HG03571 (cell line): Measurements from ENCODE around the gene ATRAID.

Experiments used
- ATAC-seq: cut with Tn5 transposase; IDR thresholded peaks from one replicate; pipeline ENCODE4 v1.9.1; 2021; ENCODE audit not compliant: unreplicated experiment

Gene ATRAID

DNA sequence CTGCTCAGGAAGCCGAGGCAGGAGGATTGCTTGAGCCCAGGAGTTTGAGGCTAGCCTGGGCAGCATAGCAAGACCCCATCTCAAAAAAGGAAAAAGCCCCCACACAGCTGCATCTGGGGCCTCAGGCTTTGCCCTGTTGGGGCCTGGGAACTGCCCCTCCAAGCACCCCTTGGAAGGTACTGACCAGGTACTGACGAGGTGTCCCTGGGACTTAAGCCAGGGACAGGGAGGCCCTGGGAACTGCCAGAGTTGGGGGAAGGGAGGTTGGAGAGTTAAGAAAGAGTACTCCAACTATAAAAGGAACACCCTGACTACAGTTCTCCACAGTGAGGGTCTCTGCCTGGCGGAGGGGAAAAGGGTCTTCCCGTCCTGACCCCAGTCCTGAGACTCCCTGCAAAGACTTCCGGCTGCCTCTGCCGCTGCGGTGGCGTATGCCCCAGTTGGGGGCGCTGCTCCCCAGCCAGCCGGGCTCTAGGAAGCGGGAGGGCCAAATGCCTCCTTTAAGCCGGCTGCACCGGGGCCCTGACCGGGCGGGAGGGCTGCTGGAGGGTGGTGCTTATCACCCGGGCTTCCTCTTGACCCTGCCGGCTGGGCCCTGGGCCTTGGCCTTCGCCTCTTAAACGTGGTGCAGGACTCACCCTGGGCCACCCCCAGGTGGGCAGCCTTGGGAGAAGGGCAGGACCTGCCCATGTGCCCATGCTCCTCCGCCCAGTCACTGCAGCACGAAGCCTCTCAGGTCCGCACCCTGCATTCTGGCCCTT, 38.2 kb downstream of the ATRAID start:
- no peak for ATAC-seq

DNA sequence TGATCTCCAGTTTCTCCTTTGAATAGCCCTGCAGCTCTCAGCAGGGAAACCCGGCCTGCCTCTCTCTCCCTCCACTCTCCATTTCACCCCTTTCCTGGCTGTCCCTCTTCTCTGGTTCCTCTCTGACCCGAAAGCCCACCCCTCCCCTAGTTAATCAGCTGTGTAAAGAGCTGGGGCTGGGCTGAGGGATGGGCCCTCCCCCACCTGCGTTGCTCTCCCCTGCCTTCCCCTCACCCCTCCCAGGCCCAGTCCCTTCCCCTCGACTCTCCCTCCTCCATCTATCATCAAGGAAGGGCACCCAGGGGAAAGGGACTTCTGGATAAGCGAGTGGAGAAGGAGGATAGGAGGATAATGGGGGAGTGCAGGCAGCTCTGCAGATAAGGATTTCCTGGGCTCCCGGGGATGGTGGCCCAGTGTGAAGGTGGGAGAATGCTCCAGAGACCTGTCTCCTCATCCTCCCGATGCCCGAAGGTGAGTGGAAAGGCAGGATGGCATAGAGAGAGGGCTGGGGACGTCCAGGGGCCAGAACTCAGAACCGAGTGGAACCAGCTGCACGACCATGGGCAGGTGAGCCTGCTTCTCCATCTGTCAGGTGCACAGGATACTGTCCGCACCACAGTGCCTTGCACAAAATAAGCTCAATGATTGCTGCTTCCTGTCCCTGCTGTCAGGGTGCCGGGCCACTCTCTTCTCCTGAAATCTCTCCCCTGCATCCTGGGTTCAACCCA, 39.0 kb downstream of the ATRAID start:
- ATAC-seq: no peak

DNA sequence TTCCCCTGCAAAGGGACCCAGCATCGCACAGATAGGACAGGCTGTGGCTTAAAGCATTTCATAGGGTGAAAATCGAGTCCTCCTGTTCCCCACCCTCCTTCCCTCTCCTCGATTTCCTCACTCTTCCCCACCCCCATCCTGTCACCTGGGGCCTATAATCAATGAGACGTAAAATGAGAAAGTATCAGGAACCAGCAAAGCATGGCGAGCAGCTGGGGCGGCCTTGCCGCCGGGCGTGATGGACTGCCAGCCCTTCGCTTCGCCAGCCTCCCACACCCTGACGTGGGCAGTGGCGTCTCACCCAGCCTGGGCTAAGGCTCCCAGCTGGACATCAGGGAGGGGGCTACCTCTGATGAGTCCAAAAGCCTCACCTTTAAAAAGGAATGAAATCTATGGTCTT, 39.9 kb downstream of the ATRAID start:
- no peak for ATAC-seq

DNA sequence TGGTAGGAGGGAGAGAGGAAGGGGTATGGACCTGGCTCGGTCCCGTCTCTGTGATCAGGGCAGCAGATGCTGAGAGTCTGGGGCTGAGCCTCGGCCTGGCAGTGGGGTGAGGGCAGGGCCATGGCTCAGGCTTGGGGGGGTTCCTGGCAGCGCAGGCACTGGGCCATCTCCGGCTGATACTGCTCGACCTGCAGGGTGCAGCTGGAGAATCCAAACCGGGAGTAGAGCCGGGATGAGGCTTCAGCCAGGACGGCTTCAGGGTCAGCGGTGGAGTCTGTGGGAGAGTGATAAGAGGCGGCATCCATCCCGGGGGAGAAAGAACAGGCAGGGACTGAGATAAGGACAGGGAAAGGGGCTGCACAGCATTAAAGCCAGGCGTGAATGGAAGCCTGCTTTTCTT, 43.3 kb downstream of the ATRAID start:
- ATAC-seq: no peak

DNA sequence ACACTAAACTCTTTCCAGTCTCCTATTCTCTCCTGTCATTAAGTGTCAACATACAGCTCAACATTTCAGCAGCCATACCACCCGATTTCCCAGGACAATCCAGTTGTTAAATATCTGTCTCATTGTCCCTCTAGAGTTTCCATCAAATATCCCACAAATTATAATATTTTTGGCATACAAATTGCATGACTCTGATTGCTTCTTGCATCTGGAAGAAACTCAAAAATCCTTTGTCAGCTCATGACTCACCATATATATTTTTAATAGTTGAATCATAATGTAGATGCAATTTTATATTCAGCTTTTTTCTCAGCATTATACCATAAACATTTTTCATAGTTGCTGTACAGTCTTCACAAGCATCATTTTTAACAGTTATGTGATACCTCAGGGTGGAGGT, 43.8 kb downstream of the ATRAID start:
- ATAC-seq: no peak

DNA sequence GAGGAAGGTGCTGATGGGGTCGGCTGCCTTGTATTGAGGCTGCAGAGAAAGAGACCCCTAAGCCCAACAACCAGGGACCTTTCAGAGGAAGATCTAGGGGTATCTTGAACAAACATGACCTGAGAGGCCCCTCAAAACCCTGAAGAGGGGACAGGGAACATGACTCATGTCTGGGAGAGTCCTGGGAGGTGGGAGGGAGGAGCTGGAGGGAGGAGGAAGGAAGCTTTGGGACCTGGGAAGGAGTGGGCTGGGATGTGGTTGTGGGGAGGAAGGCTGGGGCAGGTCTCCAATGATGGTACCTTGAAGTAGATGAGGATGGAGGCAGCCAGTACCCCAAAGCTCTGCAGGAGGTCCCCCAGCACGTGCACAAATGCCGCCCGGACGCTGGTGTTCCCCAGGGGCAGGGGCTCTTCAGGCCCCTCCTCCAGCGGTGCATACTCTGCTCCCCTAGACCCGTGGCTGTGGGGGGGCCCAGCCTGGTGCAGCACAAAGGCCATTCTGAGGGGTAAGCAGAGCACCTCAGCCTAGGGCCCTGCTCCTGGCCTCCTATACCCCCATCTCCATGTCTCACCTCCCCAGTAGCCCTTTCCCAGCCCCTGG, 45.1 kb downstream of the ATRAID start:
- ATAC-seq: no peak

DNA sequence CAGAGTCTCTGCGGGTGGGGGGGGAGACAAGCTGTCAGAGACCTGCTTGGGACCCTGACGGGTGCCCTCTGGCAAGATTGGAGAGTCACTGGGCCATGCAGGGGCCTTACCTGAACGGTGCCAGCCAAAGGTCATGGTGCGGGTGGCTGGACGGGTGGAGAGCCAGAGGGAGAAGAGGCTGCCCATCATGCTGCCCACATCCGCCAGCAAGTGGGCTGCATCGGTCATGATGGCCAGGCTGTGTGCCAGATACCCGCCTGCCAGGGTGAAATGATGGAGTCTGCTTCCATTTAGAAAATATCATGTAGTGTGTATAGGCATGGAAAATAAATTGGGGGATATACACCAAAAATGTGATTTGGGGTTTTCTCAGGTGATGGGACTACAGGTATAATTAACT, 46.2 kb downstream of the ATRAID start:
- ATAC-seq: no peak

DNA sequence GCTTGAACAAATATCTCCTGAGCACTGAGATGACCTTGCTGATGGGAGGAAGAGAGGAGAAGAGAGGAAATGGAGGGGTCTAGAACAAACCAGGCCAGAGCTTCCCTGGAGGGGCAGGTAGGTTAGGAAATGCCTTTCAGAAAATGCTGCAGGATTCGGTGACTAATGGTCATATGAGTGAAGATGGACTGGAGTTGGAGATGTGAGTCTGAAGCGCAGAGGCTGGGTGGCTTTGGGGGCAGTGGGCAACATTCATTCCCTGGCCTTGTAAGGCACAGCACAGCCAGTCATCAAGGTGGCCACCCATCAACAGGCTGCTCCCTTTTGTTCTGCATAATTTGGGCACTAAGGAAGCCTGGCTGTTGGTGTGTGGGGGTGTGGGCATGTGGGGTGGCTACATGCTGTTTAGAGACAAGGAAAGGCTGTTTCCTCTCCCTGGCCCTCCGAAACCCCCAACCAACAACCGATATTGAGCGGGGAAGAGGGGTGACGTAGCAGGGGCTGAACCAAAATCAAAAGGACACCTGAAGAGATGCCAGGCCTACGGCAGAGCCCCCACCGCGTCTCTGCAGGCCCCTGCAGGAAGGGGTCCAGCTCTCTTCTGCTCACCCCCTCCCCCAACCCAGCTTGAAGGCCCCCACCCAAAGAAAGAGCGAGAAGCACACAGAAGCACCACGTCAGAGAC, 49.5 kb downstream of the ATRAID start:
- no peak for ATAC-seq

DNA sequence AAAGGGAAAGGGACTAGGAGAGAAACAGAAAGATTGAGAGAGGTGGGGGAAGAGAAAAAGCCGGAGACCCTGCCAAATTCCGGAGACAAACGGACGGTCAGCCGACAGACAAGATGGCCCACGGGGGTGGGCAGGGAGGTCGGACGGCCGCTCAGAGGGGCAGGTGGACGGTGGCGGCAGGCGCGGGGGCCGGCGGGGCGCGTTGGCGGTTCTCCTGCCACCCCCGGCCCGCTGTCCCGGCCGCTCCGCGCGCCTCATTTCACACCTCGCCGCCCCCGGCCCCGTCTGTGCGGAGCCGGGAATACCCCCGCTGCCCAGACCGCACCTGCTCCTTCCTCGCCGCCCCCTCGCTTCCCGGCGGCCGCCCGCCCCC, 50.1 kb downstream of the ATRAID start:
- no peak for ATAC-seq

DNA sequence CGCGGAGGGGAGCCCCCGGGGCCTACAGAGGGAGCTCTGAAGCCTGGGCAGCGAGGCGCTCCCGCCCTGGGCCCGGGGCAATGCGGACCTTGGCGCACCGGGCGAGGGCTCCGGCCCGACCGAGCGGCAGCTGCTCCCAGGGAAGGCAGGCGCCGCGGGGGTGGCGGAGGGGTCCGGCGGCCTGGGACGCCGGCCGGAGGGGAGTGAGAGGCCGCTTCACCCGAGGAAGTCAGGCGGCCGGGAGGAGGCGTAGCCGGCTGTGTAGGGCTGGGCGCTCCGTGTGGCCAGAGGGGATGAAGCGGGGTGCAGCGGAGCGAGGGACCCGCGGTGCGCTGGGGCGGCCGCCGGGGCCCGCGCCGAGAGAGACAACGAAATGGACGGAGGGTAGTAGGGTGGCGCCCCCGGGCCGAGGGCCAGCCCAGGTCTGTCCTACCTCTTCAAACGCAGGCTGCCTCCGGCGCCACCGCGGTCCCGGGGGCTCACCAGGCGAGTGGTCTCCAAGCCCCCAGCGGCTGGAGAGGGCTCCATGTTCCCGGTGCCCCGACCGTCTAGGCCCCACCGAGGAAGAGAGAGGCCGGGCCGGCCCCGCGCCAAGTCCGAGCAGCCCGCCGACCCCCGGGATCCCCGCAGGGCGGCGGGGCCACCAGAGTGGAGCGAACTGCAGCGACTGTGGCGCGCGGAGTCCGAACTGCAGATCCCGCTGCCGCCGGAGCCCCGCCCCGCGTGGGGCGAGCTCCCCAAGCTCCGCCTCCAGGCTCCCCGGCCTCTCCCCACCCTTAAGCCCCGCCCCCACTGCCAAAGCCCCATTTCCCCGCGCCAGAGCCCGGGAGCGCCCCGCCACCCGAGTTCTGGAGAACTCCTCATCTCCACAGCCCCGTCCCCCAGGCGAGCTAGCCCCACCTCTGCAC, 50.8 kb downstream of the ATRAID start, which contains the start of gene SLC30A3:
TSS of gene SLC30A3 (minus strand) at position 669 of the 908 bp plus-strand sequence. CDS start at position 528, 141 bp downstream.
- no peak for ATAC-seq

DNA sequence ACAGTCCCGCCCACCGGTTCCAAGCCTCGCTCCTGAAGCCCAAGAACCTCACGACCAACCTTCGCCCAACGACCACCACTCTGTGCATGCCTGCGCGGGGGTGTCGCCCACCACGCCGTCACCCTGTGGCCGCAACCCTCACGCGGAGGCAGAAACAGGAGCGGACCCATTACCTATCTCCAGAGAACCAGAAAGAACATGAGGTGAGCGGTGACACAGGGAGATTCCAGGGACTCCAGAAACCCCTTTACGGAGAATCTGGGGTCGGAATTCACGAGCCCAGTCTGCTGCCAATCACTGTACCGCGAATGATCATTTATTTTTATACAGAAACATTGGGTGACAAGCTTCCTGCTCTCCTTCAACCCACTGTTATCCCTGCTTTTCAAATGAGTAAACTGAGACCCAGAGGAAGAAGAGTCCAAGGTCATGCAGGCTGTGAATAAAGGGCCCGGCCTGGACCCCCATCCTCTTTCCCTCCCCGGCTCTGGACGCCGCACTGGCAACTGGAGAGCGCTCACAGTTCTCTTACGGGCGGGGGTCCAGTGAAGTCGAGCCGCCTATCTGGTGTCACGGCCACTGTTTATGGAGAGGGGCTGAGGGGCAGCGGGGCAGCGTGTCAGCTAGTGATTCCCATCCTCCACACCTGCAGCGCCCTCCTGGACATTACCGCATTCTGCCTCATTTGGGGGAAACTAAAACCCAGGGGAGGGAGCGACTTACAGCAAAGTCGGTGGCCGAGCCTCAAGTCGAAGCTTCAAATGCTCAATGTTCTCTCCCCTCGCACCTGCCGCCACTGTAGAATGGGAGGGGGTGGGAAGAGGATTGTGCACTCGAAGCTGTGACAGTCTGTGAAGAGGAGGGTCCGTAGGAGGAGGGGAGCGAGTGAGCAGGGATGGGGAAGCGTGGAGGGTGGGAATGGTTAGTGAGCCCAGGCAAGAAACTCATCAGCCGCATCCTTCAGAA, 51.7 kb downstream of the ATRAID start:
- ATAC-seq: no peak

DNA sequence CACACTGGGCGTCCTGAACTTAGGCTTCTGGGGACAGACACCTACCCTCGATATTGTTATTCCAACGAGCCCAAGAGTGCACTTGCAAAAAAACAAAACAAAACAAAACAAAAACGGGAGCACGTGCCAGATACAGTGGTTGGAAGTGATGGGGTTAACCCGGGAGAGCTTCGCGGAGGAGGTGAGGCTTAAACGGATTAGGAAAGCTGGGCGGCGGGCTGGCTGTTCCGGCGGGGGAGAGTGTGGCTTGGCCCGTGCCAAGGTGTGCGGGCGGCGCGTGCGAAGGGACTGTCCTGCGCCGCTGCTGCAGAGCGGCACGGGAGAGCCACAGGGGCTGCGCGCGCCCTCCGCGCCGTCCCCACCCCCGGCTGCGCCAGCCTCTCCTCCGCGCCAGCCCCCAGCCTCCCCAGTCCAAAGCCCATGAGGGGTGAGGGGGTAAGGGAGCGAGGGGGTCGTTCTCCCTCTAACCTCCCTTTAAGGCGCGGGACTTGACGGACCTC, 52.5 kb downstream of the ATRAID start:
- ATAC-seq: no peak

DNA sequence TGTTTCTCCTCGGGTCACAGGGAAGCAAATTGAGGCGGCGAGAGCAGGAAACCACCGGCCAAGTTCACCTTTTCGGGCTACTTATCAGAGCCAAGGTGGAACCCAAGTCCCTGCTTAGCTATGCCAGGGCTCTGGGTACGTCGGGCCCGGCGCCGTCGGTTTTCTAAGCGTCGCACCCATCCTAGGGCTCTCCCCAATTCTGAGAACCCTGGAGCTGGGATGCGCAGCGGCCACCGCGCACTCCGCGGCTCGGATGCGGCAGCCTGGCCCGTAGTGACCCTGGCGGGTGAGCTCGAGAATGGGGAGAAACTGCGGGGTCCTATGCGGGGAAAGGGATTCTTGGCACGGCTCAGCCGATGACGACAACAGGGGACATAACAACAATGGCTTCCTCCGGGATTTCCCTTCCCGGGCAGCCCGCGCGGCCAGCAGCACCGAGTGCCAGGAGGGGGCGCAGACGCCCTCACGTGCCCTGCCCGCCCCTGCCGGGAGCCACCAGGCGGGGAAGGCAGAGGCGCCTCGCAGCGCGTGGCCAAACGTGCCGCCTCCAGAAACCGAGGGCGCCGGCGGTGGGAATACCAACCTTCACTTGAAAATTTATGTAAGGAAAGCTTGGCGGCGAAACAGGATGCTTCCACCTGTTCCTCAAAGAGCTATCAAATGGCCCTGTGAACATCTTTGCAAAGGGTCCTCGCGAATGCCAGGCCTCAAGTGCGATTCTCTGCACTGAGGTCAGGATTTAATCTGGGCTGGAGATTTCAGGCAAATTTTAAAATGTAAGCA, 53.1 kb downstream of the ATRAID start:
- no peak for ATAC-seq

DNA sequence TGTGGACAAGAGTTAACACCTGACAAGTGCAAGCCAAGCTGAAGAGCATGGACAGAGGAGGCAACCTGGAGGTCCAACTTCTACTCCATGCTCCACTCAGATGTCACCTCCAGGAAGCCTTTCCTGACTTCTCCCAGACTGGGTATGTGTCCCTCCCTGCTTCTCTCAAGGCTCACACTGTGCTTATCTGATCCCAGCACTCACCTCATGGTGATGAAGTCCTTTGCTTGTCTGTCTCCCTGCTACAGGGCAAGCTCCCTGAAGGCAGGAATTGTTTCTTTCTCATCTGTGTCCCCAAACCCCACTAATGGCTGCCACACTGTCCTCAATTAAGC, 53.7 kb downstream of the ATRAID start:
- ATAC-seq: no peak
